GM12801 (cell line): ENCODE measurements around the gene GABRB3.

Experiments used
- CTCF ChIP-seq: IDR thresholded peaks from one replicate; pipeline ENCODE4 v1.5.1; 2011; ENCODE audit warnings: control low read depth; ENCODE audit not compliant: insufficient read length; ENCODE audit errors: extremely low read depth

The GABRB3 gene

GRCh38 chr15:26691249-26691648, 81.6 kb downstream of the GABRB3 start:
- TF ChIP-seq CTCF = no peak

DNA sequence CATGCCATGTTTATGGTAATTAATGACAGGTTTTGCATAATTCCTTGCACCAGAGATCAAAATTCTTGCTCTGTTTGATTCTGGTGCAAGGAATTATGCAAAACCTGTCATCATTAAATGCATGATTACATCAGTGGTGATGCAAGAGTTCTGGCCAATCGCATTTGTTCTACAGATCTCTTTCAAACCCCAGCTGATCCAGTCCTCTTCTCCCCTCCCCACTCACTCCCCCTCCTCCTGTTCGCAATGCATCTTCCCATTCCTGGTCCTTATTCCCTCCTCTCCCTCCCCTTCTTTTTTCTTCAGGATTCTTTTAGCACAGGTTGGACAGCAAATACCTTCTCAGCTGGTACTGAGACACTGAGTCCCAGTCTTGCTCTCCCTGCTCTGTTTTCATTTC, 82.1 kb downstream of the GABRB3 start:
- no peak for TF ChIP-seq CTCF

GRCh38 chr15:26689462-26689861, 83.4 kb downstream of the GABRB3 start:
- no peak for TF ChIP-seq CTCF

DNA sequence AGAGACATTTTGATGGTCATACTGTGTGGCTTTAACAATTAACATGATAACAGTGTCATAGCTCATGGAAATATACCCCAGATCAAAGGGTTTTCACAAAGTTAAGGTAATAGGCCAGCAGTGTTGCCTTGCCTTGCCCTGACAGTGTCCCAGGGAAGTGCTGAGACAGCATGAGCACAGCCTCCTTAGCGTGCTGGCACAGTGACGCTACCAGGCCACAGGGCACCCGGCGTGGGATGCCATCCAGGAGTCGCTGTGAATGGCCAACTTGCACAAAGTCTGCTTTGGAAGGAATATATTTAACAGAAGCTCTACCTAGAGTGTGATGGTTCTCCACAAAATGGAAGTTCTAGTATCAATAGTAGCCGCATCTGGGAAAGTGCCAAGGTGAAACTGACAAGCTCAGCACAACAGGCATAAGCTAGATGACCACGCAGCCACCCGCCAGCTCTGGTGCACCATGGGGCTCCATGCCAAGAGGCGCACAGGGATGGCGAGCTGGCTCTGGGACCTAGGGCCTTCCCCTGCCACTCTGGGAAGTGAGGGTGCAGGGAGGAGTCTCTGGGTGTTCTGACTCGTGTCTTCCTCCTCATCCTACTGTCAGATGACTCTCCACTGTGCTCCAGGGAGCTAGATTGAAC, 86.2 kb downstream of the GABRB3 start:
- no peak for TF ChIP-seq CTCF

DNA sequence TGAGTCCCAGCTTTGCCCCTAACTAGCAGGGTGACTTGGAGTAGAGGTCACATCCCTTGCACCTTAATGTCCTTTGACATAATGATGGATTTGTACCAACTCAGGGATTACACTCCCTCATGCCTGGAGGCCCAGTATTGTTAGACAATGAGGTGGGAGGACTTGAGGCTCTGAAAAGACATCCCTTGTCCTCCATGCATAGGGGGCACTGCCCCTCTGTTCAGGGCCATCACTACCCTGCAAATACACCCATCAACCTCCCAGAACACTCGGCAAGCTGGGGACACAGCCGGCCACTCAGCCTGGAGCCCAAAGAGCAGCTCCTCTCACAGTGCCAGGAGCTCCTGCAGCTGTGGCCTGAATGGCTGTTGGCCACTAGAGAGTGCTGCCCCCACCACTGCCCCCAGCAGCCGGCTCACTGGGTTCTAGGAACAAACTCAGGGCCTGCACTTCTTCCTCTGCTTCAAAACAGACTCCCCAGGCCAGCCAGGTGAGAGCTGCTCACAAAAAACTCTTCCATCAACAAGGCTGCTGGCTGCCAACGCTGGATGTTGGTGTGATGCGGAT, 90.2 kb downstream of the GABRB3 start:
- TF ChIP-seq CTCF = no peak

GRCh38 chr15:26679927-26680326, 92.9 kb downstream of the GABRB3 start:
- no peak for TF ChIP-seq CTCF

- TF ChIP-seq CTCF = no peak
Observed at GRCh38 chr15:26676115-26676514, 96.8 kb downstream of the GABRB3 start.

DNA sequence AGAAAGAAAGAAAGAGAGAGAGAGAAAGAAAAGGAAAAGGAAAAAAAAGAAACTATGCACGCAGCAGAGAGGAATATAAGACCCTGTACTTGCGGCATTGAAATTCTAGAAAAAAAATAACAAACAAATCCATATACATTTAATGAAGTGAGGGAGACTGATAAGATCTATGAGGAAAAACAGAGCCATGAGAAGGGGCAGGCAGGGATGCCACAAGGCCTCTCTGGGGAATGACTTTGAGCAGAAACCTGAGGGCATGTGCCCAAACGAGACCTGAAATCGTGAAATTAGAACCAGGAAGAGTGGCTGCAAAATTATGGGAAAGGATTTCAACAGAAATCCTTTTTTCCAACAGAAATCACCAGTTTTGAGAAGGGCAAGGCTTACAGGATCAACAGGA, 98.4 kb downstream of the GABRB3 start:
- no peak for TF ChIP-seq CTCF
